ENCODE measurements around the gene ATP6V1G2.

DNA sequence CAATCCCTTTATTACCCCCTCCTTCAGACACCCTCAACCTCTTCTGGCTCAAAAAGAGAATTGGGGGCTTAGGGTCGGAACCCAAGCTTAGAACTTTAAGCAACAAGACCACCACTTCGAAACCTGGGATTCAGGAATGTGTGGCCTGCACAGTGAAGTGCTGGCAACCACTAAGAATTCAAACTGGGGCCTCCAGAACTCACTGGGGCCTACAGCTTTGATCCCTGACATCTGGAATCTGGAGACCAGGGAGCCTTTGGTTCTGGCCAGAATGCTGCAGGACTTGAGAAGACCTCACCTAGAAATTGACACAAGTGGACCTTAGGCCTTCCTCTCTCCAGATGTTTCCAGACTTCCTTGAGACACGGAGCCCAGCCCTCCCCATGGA is 31.2 kb upstream of the ATP6V1G2 start:
- TF ChIP-seq ISL1 (CRISPR knock-in tag; IDR thresholded peaks at IDR 0.05) = no peak
- no peak for TF ChIP-seq RARB (CRISPR knock-in tag; IDR thresholded peaks at IDR 0.05)
- no peak for TF ChIP-seq PPARA (CRISPR knock-in tag; IDR thresholded peaks at IDR 0.05; ENCODE audit: borderline replicate concordance)
- TF ChIP-seq, protein P1, sequence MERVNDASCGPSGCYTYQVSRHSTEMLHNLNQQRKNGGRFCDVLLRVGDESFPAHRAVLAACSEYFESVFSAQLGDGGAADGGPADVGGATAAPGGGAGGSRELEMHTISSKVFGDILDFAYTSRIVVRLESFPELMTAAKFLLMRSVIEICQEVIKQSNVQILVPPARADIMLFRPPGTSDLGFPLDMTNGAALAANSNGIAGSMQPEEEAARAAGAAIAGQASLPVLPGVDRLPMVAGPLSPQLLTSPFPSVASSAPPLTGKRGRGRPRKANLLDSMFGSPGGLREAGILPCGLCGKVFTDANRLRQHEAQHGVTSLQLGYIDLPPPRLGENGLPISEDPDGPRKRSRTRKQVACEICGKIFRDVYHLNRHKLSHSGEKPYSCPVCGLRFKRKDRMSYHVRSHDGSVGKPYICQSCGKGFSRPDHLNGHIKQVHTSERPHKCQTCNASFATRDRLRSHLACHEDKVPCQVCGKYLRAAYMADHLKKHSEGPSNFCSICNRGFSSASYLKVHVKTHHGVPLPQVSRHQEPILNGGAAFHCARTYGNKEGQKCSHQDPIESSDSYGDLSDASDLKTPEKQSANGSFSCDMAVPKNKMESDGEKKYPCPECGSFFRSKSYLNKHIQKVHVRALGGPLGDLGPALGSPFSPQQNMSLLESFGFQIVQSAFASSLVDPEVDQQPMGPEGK (CRISPR knock-in tag; IDR thresholded peaks at IDR 0.05; ENCODE audit: borderline replicate concordance) = no peak
- TF ChIP-seq, protein P2, sequence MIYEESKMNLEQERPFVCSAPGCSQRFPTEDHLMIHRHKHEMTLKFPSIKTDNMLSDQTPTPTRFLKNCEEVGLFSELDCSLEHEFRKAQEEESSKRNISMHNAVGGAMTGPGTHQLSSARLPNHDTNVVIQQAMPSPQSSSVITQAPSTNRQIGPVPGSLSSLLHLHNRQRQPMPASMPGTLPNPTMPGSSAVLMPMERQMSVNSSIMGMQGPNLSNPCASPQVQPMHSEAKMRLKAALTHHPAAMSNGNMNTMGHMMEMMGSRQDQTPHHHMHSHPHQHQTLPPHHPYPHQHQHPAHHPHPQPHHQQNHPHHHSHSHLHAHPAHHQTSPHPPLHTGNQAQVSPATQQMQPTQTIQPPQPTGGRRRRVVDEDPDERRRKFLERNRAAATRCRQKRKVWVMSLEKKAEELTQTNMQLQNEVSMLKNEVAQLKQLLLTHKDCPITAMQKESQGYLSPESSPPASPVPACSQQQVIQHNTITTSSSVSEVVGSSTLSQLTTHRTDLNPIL (CRISPR knock-in tag; IDR thresholded peaks at IDR 0.05; ENCODE audit: low read depth) = no peak
- TF ChIP-seq, protein P3, sequence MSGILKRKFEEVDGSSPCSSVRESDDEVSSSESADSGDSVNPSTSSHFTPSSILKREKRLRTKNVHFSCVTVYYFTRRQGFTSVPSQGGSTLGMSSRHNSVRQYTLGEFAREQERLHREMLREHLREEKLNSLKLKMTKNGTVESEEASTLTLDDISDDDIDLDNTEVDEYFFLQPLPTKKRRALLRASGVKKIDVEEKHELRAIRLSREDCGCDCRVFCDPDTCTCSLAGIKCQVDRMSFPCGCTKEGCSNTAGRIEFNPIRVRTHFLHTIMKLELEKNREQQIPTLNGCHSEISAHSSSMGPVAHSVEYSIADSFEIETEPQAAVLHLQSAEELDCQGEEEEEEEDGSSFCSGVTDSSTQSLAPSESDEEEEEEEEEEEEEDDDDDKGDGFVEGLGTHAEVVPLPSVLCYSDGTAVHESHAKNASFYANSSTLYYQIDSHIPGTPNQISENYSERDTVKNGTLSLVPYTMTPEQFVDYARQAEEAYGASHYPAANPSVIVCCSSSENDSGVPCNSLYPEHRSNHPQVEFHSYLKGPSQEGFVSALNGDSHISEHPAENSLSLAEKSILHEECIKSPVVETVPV (CRISPR knock-in tag; IDR thresholded peaks at IDR 0.05) = no peak
- TF ChIP-seq CSDC2 (CRISPR knock-in tag; IDR thresholded peaks at IDR 0.05) = no peak
- TF ChIP-seq ZFP30 (CRISPR knock-in tag; IDR thresholded peaks at IDR 0.05) = no peak
- TF ChIP-seq ESRRG (CRISPR knock-in tag; IDR thresholded peaks at IDR 0.05) = no peak
- TF ChIP-seq TOX (CRISPR knock-in tag; IDR thresholded peaks at IDR 0.05; ENCODE audit: borderline replicate concordance) = no peak
- TF ChIP-seq ARNTL (CRISPR knock-in tag; IDR thresholded peaks at IDR 0.05; ENCODE audit: borderline replicate concordance, low read depth) = no peak
- no peak for TF ChIP-seq SNAI2 (CRISPR knock-in tag; IDR thresholded peaks at IDR 0.05)
- no peak for TF ChIP-seq ZNF565 (CRISPR knock-in tag; conservative IDR thresholded peaks at IDR 0.05; ENCODE audit: low read depth)
- no peak for TF ChIP-seq ZC3H10 (CRISPR knock-in tag; IDR thresholded peaks at IDR 0.05)
